Activated CD8-positive, alpha-beta memory T cell treated with anti-CD3 and anti-CD28 coated beads for 24 hours (primary cell): ENCODE measurements around the gene ASB5.
"Not testable (repeated sequence)": the region's sequence is repeated elsewhere in the genome, so short reads cannot be mapped to it uniquely, and the experiment has no call there.

Experiments used
- DNase-seq: peaks from one replicate; pipeline ENCODE4 v3.0.0-alpha.2; 2020

The ASB5 gene

GRCh38 chr4:176217510-176217909 lies 51.5 kb downstream of the ASB5 start:
- no peak for DNase-seq

DNA sequence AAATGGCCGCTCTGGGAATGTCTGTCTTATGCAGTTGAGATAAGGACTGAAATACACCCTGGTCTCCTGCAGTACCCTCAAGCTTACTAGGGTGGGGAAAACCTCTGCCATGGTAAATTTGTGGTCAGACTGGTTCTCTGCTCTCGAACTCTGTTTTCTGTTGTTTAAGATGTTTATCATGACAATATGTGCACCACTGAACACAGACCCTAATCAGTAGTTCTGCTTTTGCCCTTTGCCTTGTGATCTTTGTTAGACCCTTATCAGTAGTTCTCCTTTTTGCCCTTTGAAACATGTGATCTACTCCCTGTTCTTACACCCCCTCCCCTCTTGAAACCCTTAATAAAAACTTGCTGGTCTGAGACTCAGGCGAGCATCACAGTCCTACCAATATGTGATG lies 56.7 kb downstream of the ASB5 start:
- DNase-seq: not testable (repeated sequence)

- DNase-seq: no peak
Measured at GRCh38 chr4:176210579-176211296, 58.3 kb downstream of the ASB5 start.

DNA sequence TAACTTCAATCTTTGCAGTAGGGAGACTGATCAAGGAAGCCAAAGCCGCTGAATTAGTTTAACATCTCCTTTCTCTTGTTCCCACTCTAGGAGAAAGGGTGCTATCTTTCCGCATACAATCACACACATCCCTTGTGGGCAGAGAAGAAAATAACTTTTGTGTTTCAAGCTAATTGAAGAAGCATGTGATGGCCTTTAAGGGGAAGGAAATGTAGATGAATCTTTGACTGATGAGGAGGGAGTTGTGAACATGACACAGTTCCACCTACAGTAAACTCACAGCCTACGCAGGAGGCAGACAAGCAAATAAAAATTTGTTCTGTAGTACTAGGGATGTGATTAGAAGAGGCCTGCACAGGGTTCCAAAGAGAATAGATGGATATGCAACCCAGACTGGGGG lies 58.9 kb downstream of the ASB5 start:
- no peak for DNase-seq

DNA sequence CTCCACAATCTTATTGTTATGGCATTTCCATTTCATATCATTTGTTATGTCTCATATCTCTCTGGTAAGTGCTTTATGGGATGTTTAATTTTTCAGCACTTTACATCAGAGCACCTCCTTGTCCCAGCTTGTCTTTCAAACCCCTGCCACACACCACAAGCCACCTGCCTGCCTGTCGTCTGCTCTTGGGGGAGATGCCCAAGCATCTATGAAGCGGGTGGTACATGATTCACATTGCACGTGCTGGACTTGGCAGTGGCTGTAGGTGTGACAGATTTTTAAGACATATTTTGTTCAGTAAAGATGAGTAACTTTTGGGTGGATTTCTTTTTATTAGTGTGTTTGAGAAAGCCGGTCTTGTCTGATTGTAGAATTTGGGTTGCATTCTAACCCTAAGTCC lies 59.5 kb downstream of the ASB5 start:
- DNase-seq: no peak

DNA sequence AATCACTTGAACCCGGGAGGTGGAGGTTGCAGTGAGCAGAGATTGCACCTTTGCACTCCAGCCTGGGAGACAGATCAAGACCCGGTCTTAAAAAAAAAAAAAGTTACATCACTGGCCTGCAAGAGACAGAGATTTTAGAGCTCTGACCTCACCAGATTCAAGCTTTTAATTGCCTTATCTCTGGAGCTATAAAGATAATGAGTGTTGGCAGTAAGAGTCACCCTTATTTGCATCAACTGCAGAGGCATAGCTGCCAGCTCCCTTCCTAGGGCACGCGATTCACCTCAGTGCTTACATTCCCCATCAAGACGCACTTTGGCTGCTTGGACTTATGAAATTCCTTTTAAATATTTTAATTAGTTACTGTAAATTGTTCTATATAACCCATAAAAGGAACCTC lies 61.2 kb downstream of the ASB5 start:
- no peak for DNase-seq

GRCh38 chr4:176205299-176205698 lies 63.7 kb downstream of the ASB5 start:
- DNase-seq: no peak

GRCh38 chr4:176198316-176198903 lies 70.6 kb downstream of the ASB5 start:
- no peak for DNase-seq

GRCh38 chr4:176195184-176195978 lies 73.6 kb downstream of the ASB5 start, which contains the start of gene SPATA4:
Gene SPATA4 (minus strand): TSS chr4:176195585. CDS start chr4:176195562, 23 bp downstream.
- peak; percentile 96 for DNase-seq

GRCh38 chr4:176193938-176194337 lies 75.1 kb downstream of the ASB5 start:
- no peak for DNase-seq

DNA sequence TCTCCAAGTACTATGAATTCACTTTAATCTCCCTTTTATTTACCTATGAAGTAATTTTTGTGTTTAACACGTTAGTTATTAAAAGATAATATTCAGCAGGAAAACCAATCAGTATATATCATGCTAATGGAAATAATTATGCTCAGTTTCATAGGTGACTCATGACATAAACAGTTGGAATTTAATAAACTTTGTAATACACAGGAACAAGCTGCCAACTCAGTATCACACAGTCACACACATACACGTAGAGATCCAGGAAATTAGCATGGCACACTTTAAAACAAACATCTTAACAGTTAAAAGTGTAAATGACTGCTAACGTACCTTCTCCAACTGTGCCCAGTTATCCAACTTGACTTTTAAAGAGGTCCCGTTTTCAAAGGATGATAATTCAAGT lies 75.9 kb downstream of the ASB5 start:
- DNase-seq: no peak

GRCh38 chr4:176191974-176192373 lies 77.0 kb downstream of the ASB5 start:
- DNase-seq: no peak

DNA sequence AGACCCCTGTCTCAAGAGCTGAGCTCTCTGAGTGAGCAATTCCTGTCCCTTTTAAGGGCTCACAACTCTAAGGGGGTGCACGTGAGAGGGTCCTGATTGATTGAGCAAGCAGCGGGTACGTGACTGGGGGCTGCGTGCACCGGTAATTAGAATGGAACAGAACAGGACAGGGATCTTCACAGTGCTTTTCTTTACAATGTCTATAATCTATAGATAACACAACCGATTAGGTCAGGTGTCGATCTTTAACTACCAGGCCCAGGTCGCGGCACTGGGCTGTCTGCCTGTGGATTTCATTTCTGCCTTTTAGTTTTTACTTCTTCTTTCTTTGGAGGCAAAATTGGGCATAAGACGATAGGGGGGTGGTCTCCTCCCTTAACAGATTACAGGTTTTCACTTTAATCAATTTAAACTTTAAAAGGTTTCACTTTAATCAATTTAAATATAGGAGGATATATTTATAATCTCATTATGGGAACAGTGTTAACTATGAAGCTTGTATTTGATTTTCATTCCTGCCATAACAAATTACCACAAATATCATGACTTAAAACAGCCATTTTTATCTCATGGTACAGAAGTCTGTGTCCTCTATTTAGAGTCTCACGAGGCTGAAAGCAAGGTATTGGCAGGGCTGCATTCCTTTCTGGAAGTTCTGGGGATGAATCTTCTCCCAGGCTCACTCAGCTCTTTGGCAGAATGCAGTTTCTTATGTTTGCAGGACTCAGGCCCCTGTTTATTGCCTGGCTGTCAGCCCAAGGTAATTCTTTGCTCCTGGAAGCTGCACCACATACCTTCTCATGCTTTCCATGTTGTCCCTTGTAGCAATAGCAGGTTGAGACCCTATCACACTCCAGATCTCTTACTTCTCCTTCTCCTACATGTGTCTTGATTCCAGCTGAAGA lies 78.9 kb downstream of the ASB5 start:
- DNase-seq: no peak

DNA sequence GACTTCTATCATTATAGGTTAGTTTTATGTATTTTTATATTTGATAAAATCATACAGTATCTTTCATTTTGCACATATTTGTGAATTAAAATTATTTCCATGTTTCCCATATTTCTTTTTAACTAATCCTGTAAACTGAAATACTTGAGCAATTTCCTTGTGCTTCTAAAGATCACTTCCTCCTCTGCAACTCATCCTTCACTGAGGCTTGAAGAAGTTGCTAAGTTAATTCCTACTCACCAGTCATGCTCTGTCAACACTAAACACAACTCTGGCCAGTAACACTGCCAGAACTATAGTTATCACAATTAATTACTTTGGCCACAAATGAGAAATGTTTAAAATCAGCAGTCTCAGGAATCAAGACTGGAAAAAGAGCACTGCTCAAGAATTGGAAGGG lies 80.4 kb downstream of the ASB5 start:
- DNase-seq: no peak

DNA sequence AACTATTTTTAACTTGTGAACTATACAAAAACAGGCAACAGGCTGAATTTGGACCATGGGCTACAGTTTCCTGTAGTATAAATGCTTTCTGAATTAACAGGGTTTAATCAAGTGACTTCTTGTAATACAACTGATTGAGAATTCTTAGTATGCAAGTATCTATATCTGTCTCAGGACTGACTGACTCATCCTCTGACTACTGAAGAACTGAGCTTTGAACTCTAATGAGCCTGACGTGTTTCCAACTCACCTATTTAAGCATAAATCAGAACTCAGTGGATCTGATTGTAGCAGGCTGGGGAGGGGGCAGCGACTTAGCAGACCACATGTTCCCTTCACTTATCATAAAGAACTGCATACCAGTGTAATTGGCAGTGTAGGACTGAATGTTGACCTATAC lies 81.4 kb downstream of the ASB5 start:
- DNase-seq: no peak

DNA sequence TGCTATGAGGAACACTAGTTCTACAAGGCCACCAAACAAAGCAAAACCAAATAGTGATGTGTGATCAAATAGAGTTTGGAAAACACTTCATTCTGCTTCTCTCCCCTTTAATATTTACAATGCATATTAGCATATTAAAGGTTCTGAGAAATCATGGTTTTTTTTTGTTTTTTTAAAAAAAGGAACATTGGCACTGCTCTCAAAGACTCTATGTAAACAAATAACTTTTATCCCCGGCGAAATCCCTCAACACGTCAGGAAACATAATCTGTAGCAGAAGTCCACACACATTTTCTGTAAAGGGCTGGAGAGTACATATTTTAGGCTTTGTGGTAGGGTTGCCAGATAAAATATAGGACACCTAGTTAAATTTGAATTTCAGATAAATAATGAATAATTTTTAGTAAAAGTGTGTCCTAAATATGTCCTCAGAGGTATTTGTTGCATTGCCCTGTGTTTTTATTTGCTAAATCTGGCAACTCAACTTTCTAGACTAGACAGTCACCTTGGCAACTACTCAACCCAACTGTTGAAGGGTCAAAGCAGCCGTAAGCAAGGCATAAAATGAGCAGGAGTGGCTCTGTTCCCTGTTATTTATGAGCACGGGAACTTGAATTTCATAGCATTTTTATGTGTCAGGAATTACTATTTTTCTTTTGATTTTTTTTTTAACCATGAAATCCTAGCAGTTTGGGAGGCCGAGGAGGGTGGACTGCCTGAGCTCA lies 82.2 kb downstream of the ASB5 start:
- DNase-seq: no peak

DNA sequence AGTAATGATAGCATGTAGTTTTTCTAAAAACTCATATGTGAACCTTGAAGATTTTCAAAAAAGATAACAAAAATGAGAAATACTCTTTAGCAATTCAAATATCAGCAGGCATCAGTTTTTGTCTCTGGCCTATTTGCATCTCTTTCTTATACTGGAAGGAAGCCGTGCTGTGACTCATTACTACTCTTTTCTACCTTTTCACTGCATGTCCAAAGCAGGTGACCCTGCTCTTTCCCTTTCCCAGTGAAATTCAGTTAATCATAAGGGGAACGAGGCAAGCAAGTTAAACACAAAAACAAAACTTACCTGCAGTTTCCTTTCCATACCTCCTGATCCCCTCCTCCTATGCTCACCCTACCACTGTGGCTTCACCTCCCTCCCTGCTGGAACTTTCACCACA lies 83.0 kb downstream of the ASB5 start:
- no peak for DNase-seq

DNA sequence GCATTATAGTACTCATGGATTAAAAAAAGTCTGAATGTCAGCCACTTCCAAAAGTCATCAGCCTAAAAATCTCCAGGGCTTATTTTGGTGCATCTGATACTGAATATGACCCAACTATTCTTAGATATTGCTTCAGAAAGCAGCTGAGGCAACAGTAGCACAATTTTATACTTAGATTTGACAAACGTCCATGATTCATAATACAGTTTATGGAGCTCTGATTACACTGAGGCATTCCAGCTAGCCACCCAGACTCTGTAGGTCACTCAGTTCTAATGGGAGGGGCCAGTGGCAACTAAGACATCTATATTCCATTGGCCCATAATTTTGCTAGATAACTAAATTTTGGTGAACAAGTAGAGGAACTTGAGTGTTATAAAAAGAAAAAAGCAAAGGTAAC lies 84.0 kb downstream of the ASB5 start:
- no peak for DNase-seq
